Mononuclear cell (primary cell): Measurements from ENCODE around the gene SHTN1. TPM values are rescaled to one million over a fixed set of nuclear protein-coding genes. Genes with fewer than 3 reads are reported as not detected.

Experiments used
- H3K27me3 ChIP-seq: 2 replicates; pipeline ENCODE4 v1.6.0; 2011; ENCODE audit warnings: low read length, control low read depth; ENCODE audit not compliant: insufficient read depth
- H3K4me1 ChIP-seq: 2 replicates; pipeline ENCODE4 v1.5.1; 2011; ENCODE audit warnings: mild to moderate bottlenecking, low read length, control low read depth; ENCODE audit not compliant: insufficient read depth
- H3K4me3 ChIP-seq: 2 replicates; pipeline ENCODE4 v1.5.1; 2011; ENCODE audit warnings: mild to moderate bottlenecking, low read length, moderate library complexity
- H3K9me3 ChIP-seq: 2 replicates; pipeline ENCODE4 v1.5.1; 2011; ENCODE audit warnings: low read depth, mild to moderate bottlenecking, control low read depth, low read length
- total RNA-seq: library from RNA; depleted of rRNA; stranded (reverse); fragments of >200 nt; gene quantifications from one replicate; pipeline ENCODE4 v1.2.3, GENCODE V29; 2012

SHTN1 gene
- total RNA-seq, 1 donor: 10.0 TPM

DNA sequence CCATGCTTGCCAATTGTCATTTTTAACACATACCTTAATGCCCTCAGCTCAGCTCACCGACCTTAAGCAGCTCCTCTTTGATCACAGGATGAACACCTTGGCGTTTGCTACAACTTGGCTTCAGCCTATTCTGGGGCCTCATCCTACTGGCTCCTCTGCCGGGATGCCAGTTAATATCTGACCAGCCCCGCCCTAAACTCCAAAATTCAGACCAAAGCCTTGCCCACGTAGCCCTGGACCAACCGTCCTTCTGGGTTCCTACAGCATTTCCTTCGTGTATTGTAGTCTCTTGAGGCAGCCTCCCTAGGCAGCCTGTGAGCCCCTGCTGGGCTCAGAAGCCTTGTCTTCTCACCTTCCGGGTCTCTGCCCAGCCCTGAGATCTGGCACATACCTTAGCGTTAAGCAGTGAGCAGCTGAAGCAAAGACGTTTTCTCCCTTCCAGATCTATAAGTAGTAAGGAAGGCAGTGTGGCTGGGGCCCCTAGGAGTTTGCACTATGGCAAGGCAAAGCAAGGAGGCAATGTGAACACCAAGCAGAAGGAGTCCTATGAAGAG lies 154.9 kb downstream of the SHTN1 start:
- H3K4me1 ChIP-seq: no peaks in the 10 kb centered on the region
- no peak overlapping the region for H3K4me3 ChIP-seq
- H3K27me3 ChIP-seq: peaks cover 47% of the 10 kb centered on the region
- H3K9me3 ChIP-seq: no peaks in the 10 kb centered on the region

GRCh38 chr10:116849248-116850057 lies 155.5 kb downstream of the SHTN1 start, which contains the start of gene ENO4:
Gene ENO4, plus strand, starts transcription at chr10:116849499. Its CDS starts 68 bp downstream, at chr10:116849567.
- H3K4me3 ChIP-seq: peak within 1 kb of the TSS; percentile 24
- H3K27me3 ChIP-seq: peaks cover 47% of the 10 kb centered on the region
- no peaks in the 10 kb centered on the region for H3K9me3 ChIP-seq
- H3K4me1 ChIP-seq: no peaks in the 10 kb centered on the region

DNA sequence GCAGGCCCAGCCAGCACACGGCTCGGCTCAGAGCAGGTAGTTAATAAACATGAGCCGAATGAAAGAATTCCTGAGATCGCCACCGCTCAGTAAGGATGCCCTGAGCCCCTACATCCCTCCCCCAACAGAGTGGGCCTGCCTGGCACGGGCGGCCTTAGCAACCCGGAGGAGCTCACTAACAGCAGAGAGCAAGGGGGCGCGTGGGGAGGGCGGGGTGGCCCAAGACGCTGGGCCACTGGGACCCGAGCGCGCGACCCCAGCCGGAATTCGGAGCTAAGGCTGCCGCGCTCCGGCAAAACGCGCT lies 156.1 kb downstream of the SHTN1 start:
- peak overlapping the region; percentile 24 for H3K4me3 ChIP-seq
- peaks cover 47% of the 10 kb centered on the region for H3K27me3 ChIP-seq
- H3K4me1 ChIP-seq: no peaks in the 10 kb centered on the region
- no peaks in the 10 kb centered on the region for H3K9me3 ChIP-seq

- no peaks in the 10 kb centered on the region for H3K4me1 ChIP-seq
- peaks cover 47% of the 10 kb centered on the region for H3K27me3 ChIP-seq
- no peak overlapping the region for H3K4me3 ChIP-seq
- no peaks in the 10 kb centered on the region for H3K9me3 ChIP-seq
Observed at GRCh38 chr10:116848032-116848943, 156.7 kb downstream of the SHTN1 start.

DNA sequence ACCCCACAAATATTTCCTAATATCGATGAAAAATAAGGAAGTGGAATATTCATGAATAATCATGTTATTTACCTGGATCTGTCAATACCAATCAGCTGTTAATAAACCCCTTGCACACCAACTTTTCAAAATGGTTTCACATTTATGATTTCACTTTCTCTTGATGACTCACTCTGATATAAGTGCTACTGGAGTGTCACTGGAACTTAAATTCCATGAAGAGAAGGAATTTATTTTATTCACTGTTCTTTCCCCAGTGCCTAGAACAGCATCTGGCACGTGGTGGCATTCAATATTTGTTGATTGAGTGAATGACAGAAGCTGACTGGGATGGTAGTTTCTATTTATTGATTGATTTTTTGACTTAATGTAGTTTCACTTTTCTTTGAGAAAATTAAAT lies 159.2 kb downstream of the SHTN1 start:
- no peak overlapping the region for H3K4me3 ChIP-seq
- H3K27me3 ChIP-seq: peaks cover 39% of the 10 kb centered on the region
- H3K9me3 ChIP-seq: no peaks in the 10 kb centered on the region
- no peaks in the 10 kb centered on the region for H3K4me1 ChIP-seq

DNA sequence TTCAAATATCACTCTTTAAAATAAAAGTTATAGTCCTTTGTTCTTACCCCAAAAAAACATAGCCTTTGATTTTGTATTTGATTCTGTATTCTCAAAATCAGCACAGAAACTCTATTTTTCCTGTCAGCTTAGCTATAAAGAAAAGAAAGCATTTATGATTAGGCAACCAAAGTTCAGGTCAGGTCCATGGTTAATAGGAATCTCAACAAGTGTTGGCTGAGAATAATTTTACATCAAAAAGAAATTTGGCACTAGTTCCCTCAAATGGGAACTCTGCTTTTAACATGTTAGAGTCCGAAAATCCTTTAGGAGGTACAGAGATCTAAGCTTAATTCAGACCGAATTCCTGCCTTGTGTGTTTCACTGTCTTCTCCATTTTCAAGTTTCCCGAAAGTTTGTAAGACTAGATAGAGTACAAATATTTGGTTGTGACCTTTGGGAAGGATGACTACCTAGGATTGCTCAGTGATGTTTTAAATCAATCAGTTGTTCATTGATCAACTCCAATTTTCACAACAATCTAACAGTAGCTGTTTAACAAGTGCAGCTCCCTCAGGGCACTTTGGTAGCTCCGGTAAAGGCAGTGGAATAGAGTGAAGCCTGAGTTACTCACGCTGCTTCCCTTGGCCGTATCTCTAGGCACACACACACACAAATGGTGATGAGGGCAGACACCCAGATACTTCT lies 164.5 kb downstream of the SHTN1 start:
- H3K27me3 ChIP-seq: peaks cover 3% of the 10 kb centered on the region
- H3K4me3 ChIP-seq: no peak overlapping the region
- no peaks in the 10 kb centered on the region for H3K4me1 ChIP-seq
- H3K9me3 ChIP-seq: no peaks in the 10 kb centered on the region

DNA sequence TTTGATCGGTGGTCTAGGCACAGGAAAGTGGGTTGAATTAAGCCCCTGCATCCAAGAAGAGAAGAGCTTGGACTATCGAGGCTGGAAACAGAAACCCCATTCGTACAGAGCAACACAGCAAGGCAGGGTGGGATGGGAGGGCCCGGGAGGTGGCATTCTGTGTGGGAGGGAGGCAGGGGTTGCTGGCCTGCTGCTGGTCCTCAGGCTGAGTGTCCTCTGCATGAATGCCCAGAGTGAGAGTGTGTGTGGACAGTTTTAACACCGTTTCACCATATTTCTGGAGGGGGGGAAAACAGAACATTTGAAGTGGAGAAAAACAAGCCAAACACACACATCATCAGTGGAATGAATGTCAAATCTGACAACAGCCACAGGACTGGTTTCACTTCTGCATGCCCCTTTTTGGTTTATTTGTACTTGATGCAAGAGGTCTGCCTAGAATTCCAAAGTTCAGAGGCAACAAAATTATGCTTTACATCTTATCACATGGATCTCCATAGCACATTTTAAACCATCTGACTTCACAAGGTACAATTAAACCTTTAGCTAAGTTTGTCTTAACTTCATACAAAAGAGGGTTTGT lies 166.8 kb downstream of the SHTN1 start:
- H3K9me3 ChIP-seq: no peaks in the 10 kb centered on the region
- H3K4me1 ChIP-seq: no peaks in the 10 kb centered on the region
- H3K4me3 ChIP-seq: no peak overlapping the region
- peaks cover 3% of the 10 kb centered on the region for H3K27me3 ChIP-seq

- peaks cover 3% of the 10 kb centered on the region for H3K27me3 ChIP-seq
- no peaks in the 10 kb centered on the region for H3K4me1 ChIP-seq
- no peaks in the 10 kb centered on the region for H3K9me3 ChIP-seq
- H3K4me3 ChIP-seq: no peak overlapping the region
Observed at GRCh38 chr10:116836902-116837523, 168.0 kb downstream of the SHTN1 start.

- no peaks in the 10 kb centered on the region for H3K9me3 ChIP-seq
- no peaks in the 10 kb centered on the region for H3K4me1 ChIP-seq
- H3K4me3 ChIP-seq: no peak overlapping the region
- H3K27me3 ChIP-seq: peaks cover 3% of the 10 kb centered on the region
Observed at GRCh38 chr10:116836083-116836482, 168.9 kb downstream of the SHTN1 start.

DNA sequence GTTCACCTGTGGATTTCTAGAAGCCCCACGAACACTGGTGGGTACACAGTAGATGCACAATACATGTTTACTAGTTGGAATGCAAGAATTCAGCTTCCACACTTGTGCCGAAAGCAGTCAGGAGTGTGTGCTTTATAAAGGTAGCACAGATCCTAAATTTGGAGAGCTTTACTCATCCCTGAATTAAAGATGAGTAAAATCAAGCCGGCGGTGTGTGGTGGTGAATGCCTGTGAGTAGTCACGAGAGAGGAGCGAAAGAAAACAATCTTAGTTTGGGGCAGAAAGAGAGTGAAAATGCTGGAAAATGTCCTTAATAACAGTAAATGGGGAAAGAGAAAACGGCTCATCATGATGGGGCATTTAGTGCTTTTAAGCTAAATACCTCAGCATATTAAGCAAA lies 169.3 kb downstream of the SHTN1 start:
- Histone ChIP-seq H3K4me1 (no peaks in the 10 kb centered on the region), H3K4me3 (no peak overlapping the region), H3K9me3 (no peaks in the 10 kb centered on the region), H3K27me3 (peaks cover 3% of the 10 kb centered on the region)

DNA sequence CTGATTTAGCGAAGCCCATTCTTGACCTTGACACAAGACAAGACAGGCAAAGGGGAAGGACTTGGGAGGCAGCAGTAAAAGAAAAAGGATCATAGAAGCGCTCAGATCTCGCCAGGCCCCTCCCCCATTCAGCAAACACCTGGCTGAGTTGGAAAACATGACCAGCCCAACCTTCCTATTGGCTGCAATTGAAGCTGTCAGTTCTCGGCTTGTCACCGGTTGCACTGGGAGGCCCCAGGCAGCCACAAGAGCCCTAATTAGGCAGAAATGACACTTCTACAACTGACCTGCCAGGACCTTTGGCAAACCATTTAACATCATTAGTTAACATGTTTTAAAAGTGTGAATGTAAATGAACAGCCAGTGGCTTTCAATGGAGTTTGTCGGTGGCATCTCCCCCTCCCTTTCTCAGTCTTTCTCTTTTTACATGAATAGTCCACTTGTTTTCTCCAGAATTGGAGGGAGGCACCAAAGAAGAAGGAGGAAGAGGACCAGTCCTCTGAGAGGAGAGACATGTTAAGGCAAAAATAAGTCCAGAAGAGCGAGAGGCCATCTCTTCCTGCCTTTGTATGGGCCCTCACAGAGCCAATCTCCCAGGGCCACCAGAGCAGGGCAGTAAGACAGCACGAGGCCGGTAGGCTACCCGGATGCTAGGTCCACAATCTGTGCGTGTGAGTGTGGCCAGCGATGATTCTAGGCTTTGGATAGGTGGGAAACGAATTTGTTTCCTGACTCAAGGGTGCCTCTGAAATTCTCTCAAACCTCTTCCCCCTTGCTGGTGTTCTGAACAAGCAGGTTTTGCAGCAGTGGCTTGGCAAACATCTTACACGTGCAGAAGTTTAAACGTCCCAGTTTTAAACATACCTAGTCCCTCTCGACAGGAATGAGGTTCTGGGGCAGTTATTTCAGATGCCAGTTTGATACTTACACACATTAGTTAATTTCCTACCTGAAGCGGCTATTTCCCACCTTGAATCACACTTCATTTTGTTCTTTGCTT lies 170.7 kb downstream of the SHTN1 start:
- Histone ChIP-seq H3K9me3 (no peaks in the 10 kb centered on the region), H3K4me1 (no peaks in the 10 kb centered on the region), H3K27me3 (peaks cover 3% of the 10 kb centered on the region), H3K4me3 (no peak overlapping the region)

GRCh38 chr10:116831790-116832189 lies 173.2 kb downstream of the SHTN1 start:
- no peaks in the 10 kb centered on the region for H3K9me3 ChIP-seq
- no peaks in the 10 kb centered on the region for H3K27me3 ChIP-seq
- no peak overlapping the region for H3K4me3 ChIP-seq

More at GRCh38 chr10:116831790-116832189, 173.2 kb downstream of the SHTN1 start:
- H3K4me1 ChIP-seq: no peaks in the 10 kb centered on the region
